ENCODE measurements around the gene DDX49. TPM values are rescaled to one million over a fixed set of nuclear protein-coding genes. Genes with fewer than 3 reads are reported as not detected.

DDX49 gene
- total and polyA plus RNA-seq, 4 donors: 13.2 to 36.1 (median 29.2) TPM

- Histone ChIP-seq H3K27me3 (ENCODE audit: control insufficient read depth in 4 of 4, insufficient read depth in 4 of 4, low read length in 3 of 4) (no peaks in the 10 kb centered on the region), H3K4me3 (ENCODE audit: low read depth in 1 of 3, low read length in 3 of 3) (no peak overlapping the region), H3K27ac (ENCODE audit: low read depth in 1 of 2, low read length in 2 of 2) (no peak overlapping the region), H3K9me3 (ENCODE audit: control insufficient read depth in 4 of 4, low read length in 3 of 4) (no peaks in the 10 kb centered on the region), H3K9ac (ENCODE audit: low read depth in 1 of 2, low read length in 2 of 2) (no peak overlapping the region), H3K4me1 (ENCODE audit: control insufficient read depth in 4 of 4, insufficient read depth in 4 of 4, low read length in 3 of 4) (peaks cover 0 to 3% (median 0%) of the 10 kb centered on the region in 4 donors), H3K36me3 (ENCODE audit: control insufficient read depth in 4 of 4, insufficient read depth in 3 of 4, low read depth in 1 of 4, low read length in 3 of 4) (no peaks in the 10 kb centered on the region)
- DNase-seq (ENCODE audit: low spot score): no peak
- TF ChIP-seq RXRA (IDR thresholded peaks at IDR 0.05) (no peak), FOXA2 (IDR thresholded peaks at IDR 0.05) (no peak), SP1 (IDR thresholded peaks at IDR 0.05) (no peak), JUND (IDR thresholded peaks at IDR 0.05) (no peak), YY1 (IDR thresholded peaks at IDR 0.05) (no peak), RAD21 (IDR thresholded peaks at IDR 0.05) (no peak), ATF3 (IDR thresholded peaks at IDR 0.05) (no peak), NR2F2 (IDR thresholded peaks at IDR 0.05) (no peak), HNF4G (IDR thresholded peaks at IDR 0.05) (no peak), CTCF (IDR thresholded peaks at IDR 0.05; ENCODE audit: low read depth, low read length, missing input control) (no peak), HNF4A (conservative IDR thresholded peaks at IDR 0.05) (no peak), EGR1 (IDR thresholded peaks at IDR 0.05; ENCODE audit: low read depth in 2 of 2) (no peak), TAF1 (conservative IDR thresholded peaks at IDR 0.05) (no peak), FOXA1 (IDR thresholded peaks at IDR 0.05) (no peak), MAX (IDR thresholded peaks at IDR 0.05) (no peak), GABPA (IDR thresholded peaks at IDR 0.05 in 1 of 2, conservative IDR thresholded peaks at IDR 0.05 in 1 of 2) (no peak)
- TF ChIP-seq, protein P1, sequence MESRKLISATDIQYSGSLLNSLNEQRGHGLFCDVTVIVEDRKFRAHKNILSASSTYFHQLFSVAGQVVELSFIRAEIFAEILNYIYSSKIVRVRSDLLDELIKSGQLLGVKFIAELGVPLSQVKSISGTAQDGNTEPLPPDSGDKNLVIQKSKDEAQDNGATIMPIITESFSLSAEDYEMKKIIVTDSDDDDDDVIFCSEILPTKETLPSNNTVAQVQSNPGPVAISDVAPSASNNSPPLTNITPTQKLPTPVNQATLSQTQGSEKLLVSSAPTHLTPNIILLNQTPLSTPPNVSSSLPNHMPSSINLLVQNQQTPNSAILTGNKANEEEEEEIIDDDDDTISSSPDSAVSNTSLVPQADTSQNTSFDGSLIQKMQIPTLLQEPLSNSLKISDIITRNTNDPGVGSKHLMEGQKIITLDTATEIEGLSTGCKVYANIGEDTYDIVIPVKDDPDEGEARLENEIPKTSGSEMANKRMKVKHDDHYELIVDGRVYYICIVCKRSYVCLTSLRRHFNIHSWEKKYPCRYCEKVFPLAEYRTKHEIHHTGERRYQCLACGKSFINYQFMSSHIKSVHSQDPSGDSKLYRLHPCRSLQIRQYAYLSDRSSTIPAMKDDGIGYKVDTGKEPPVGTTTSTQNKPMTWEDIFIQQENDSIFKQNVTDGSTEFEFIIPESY (IDR thresholded peaks at IDR 0.05): no peak
- TF ChIP-seq, protein P2, sequence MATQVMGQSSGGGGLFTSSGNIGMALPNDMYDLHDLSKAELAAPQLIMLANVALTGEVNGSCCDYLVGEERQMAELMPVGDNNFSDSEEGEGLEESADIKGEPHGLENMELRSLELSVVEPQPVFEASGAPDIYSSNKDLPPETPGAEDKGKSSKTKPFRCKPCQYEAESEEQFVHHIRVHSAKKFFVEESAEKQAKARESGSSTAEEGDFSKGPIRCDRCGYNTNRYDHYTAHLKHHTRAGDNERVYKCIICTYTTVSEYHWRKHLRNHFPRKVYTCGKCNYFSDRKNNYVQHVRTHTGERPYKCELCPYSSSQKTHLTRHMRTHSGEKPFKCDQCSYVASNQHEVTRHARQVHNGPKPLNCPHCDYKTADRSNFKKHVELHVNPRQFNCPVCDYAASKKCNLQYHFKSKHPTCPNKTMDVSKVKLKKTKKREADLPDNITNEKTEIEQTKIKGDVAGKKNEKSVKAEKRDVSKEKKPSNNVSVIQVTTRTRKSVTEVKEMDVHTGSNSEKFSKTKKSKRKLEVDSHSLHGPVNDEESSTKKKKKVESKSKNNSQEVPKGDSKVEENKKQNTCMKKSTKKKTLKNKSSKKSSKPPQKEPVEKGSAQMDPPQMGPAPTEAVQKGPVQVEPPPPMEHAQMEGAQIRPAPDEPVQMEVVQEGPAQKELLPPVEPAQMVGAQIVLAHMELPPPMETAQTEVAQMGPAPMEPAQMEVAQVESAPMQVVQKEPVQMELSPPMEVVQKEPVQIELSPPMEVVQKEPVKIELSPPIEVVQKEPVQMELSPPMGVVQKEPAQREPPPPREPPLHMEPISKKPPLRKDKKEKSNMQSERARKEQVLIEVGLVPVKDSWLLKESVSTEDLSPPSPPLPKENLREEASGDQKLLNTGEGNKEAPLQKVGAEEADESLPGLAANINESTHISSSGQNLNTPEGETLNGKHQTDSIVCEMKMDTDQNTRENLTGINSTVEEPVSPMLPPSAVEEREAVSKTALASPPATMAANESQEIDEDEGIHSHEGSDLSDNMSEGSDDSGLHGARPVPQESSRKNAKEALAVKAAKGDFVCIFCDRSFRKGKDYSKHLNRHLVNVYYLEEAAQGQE (IDR thresholded peaks at IDR 0.05): no peak
- WGBS: 82% methylated on average over 10 of the region's 10 CpGs
Measured at GRCh38 chr19:18975869-18976268, 56.4 kb downstream of the DDX49 start.

Other genes with a start within 250 kb of the DDX49 start
- gene CRTC1, start 236.0 kb upstream of the DDX49 start, total RNA-seq: 1 to 10 TPM; 1.5 to 2.2 TPM
- 1 to 10 TPM; 1.5 to 3.5 TPM for gene CRTC1, start 236.0 kb upstream of the DDX49 start, polyA plus RNA-seq
- gene COMP, start 128.4 kb upstream of the DDX49 start, total RNA-seq: under 1 TPM in 1 of 2 donors, not detected in 1; 0.17 TPM
- gene COMP, start 128.4 kb upstream of the DDX49 start, polyA plus RNA-seq: under 1 TPM in 1 of 2 donors, not detected in 1; 0.03 TPM
- 10 to 100 TPM; 45.1 to 51.0 TPM for gene UPF1, start 87.8 kb upstream of the DDX49 start, total RNA-seq
- gene UPF1, start 87.8 kb upstream of the DDX49 start, polyA plus RNA-seq: 10 to 100 TPM in 1 of 2 donors, 1 to 10 TPM in 1; 5.7 to 25.4 TPM
- gene CERS1, start 23.6 kb upstream of the DDX49 start, total RNA-seq: under 1 TPM in 1 of 2 donors, not detected in 1; 0.28 TPM
- not detected for gene CERS1, start 23.6 kb upstream of the DDX49 start, polyA plus RNA-seq
- 100 to 1,000 TPM; 103 to 141 TPM for gene COPE, start 328 bp upstream of the DDX49 start, total RNA-seq
- gene COPE, start 328 bp upstream of the DDX49 start, polyA plus RNA-seq: 100 to 1,000 TPM; 143 to 204 TPM
- gene HOMER3, start 21.5 kb downstream of the DDX49 start, total RNA-seq: 1 to 10 TPM; 3.0 to 5.4 TPM
- 1 to 10 TPM in 1 of 2 donors, under 1 TPM in 1; 0.18 to 3.9 TPM for gene HOMER3, start 21.5 kb downstream of the DDX49 start, polyA plus RNA-seq
- 10 to 100 TPM; 18.7 to 29.0 TPM for gene SUGP2, start 113.8 kb downstream of the DDX49 start, total RNA-seq
- gene SUGP2, start 113.8 kb downstream of the DDX49 start, polyA plus RNA-seq: 10 to 100 TPM in 1 of 2 donors, 1 to 10 TPM in 1; 9.6 to 19.7 TPM
- 10 to 100 TPM; 28.7 to 31.2 TPM for gene ARMC6, start 113.9 kb downstream of the DDX49 start, total RNA-seq
- 10 to 100 TPM; 23.9 to 38.3 TPM for gene ARMC6, start 113.9 kb downstream of the DDX49 start, polyA plus RNA-seq
- gene SLC25A42, start 144.3 kb downstream of the DDX49 start, total RNA-seq: 10 to 100 TPM; 24.7 to 79.7 TPM
- 10 to 100 TPM; 40.7 to 89.6 TPM for gene SLC25A42, start 144.3 kb downstream of the DDX49 start, polyA plus RNA-seq
- gene TMEM161A, start 218.8 kb downstream of the DDX49 start, total RNA-seq: 10 to 100 TPM; 13.1 to 22.7 TPM
- gene TMEM161A, start 218.8 kb downstream of the DDX49 start, polyA plus RNA-seq: 10 to 100 TPM; 25.3 to 27.1 TPM